WTC11 (cell line): ENCODE results near the gene KRI1. TPM values are rescaled to one million over a fixed set of nuclear protein-coding genes. Genes with fewer than 3 reads are reported as not detected.
A peak's percentile ranks its signal among the peaks of the same experiment; 100 is the strongest.

Source experiments
- ATAC-seq: fragments of 200-7000 bp; cut with Tn5 transposase; 2 replicates; pipeline ENCODE4 v1.10.0; 2021; ENCODE audit warnings: mild to moderate bottlenecking, moderate library complexity
- CTCF ChIA-PET: fragments of 300-600 bp; sonication (Branson Sonifier 250); formaldehyde crosslinking; loops from one replicate; lab custom pipeline; 2021; ENCODE audit warnings: antibody characterized with exemption; lab: Charles Lee
- POLR2A ChIA-PET: fragments of 350-600 bp; sonication (Branson Sonifier 250); formaldehyde crosslinking; loops from one replicate; lab custom pipeline; 2021; ENCODE audit warnings: antibody characterized with exemption; lab: Charles Lee
- DNase-seq: peaks from one replicate; pipeline ENCODE4 v3.0.0; 2021; ENCODE audit warnings: low spot score
- H3K27ac Mint-ChIP-seq: 2 replicates; pipeline ENCODE4 v1.8.0; 2021; ENCODE audit warnings: mixed read lengths
- H3K27me3 Mint-ChIP-seq: 2 replicates; pipeline ENCODE4 v1.8.0; 2021; ENCODE audit warnings: low read depth, mild to moderate bottlenecking, moderate library complexity, mixed read lengths
- H3K36me3 Mint-ChIP-seq: 2 replicates; pipeline ENCODE4 v1.8.0; 2021; ENCODE audit warnings: mixed read lengths
- H3K4me1 Mint-ChIP-seq: 2 replicates; pipeline ENCODE4 v1.8.0; 2022; ENCODE audit warnings: mixed read lengths
- H3K4me3 Mint-ChIP-seq: 2 replicates; pipeline ENCODE4 v1.8.0; 2021; ENCODE audit warnings: mild to moderate bottlenecking, moderate library complexity, mixed read lengths
- H3K9me3 Mint-ChIP-seq: 2 replicates; pipeline ENCODE4 v1.8.0; 2021; ENCODE audit warnings: mixed read lengths
- ATF2 ChIP-seq: sonication (generic); formaldehyde crosslinking; IDR thresholded peaks from 2 replicates; pipeline ENCODE4 v1.8.1; 2022; ENCODE audit warnings: low read depth, missing genetic modification reagents, borderline replicate concordance
- CTCF ChIP-seq: fragments of 200-600 bp; IDR thresholded peaks from 2 replicates; pipeline ENCODE4 v1.8.0; 2022; ENCODE audit warnings: antibody characterized with exemption
- ESRRA ChIP-seq: sonication (generic); formaldehyde crosslinking; IDR thresholded peaks from 2 replicates; pipeline ENCODE4 v1.8.1; 2022; ENCODE audit warnings: mild to moderate bottlenecking, missing genetic modification reagents, borderline replicate concordance
- FOXJ3 ChIP-seq: sonication (generic); formaldehyde crosslinking; IDR thresholded peaks from 2 replicates; pipeline ENCODE4 v1.9.0; 2021; ENCODE audit warnings: missing genetic modification reagents, mild to moderate bottlenecking, borderline replicate concordance
- FOXK1 ChIP-seq: sonication (generic); formaldehyde crosslinking; IDR thresholded peaks from 2 replicates; pipeline ENCODE4 v1.8.0; 2022; ENCODE audit warnings: mild to moderate bottlenecking, moderate library complexity, missing genetic modification reagents
- FOXP4 ChIP-seq: sonication (generic); formaldehyde crosslinking; IDR thresholded peaks from 2 replicates; pipeline ENCODE4 v1.8.0; 2022; ENCODE audit warnings: mild to moderate bottlenecking, missing genetic modification reagents
- HMGA2 ChIP-seq: fragments of 250-450 bp; sonication (Bioruptor Pico); IDR thresholded peaks from 2 replicates; pipeline ENCODE4 v1.4.0; 2021; ENCODE audit warnings: mild to moderate bottlenecking, moderate library complexity
- HMGXB4 ChIP-seq: sonication (generic); formaldehyde crosslinking; IDR thresholded peaks from 2 replicates; pipeline ENCODE4 v1.8.1; 2023; ENCODE audit warnings: mild to moderate bottlenecking, moderate library complexity, missing genetic modification reagents
- JAZF1 ChIP-seq: fragments of 250-450 bp; sonication (Bioruptor Pico); IDR thresholded peaks from 2 replicates; pipeline ENCODE4 v1.9.0; 2021; ENCODE audit warnings: moderate library complexity, mild to moderate bottlenecking, inconsistent platforms
- MXD4 ChIP-seq: fragments of 250-450 bp; sonication (Bioruptor Pico); IDR thresholded peaks from 2 replicates; pipeline ENCODE4 v1.8.0; 2021; ENCODE audit warnings: mild to moderate bottlenecking, moderate library complexity, borderline replicate concordance
- NFATC4 ChIP-seq: fragments of 250-450 bp; sonication (Bioruptor Pico); IDR thresholded peaks from 2 replicates; pipeline ENCODE4 v1.9.0; 2021; ENCODE audit warnings: mild to moderate bottlenecking
- NR2C2 ChIP-seq: sonication (generic); formaldehyde crosslinking; IDR thresholded peaks from 2 replicates; pipeline ENCODE4 v1.8.0; 2022; ENCODE audit warnings: mild to moderate bottlenecking, missing genetic modification reagents
- NR3C1 ChIP-seq: sonication (generic); formaldehyde crosslinking; conservative IDR thresholded peaks from 2 replicates; pipeline ENCODE4 v1.8.1; 2023; ENCODE audit warnings: low read depth, mild to moderate bottlenecking, missing genetic modification reagents
- PRDM15 ChIP-seq: sonication (generic); formaldehyde crosslinking; IDR thresholded peaks from 2 replicates; pipeline ENCODE4 v1.8.0; 2022; ENCODE audit warnings: missing genetic modification reagents
- RORB ChIP-seq: fragments of 250-450 bp; sonication (Bioruptor Pico); IDR thresholded peaks from 2 replicates; pipeline ENCODE4 v1.9.0; 2021; ENCODE audit warnings: mild to moderate bottlenecking
- SMAD4 ChIP-seq: sonication (generic); formaldehyde crosslinking; IDR thresholded peaks from 2 replicates; pipeline ENCODE4 v1.8.0; 2022; ENCODE audit warnings: mild to moderate bottlenecking, missing genetic modification reagents
- STAT6 ChIP-seq: sonication (generic); formaldehyde crosslinking; conservative IDR thresholded peaks from 2 replicates; pipeline ENCODE4 v1.8.1; 2023; ENCODE audit warnings: mild to moderate bottlenecking, low read depth, missing genetic modification reagents, moderate library complexity
- TP53 ChIP-seq: sonication (generic); formaldehyde crosslinking; IDR thresholded peaks from 2 replicates; pipeline ENCODE4 v1.8.1; 2023; ENCODE audit warnings: mild to moderate bottlenecking, missing genetic modification reagents
- ZBTB21 ChIP-seq: sonication (generic); formaldehyde crosslinking; IDR thresholded peaks from 2 replicates; pipeline ENCODE4 v1.8.1; 2023; ENCODE audit warnings: mild to moderate bottlenecking, missing genetic modification reagents, borderline replicate concordance
- ZNF232 ChIP-seq: sonication (generic); formaldehyde crosslinking; IDR thresholded peaks from 2 replicates; pipeline ENCODE4 v1.8.0; 2022; ENCODE audit warnings: mild to moderate bottlenecking, missing genetic modification reagents
- ZNF396 ChIP-seq: fragments of 250-450 bp; sonication (Bioruptor Pico); IDR thresholded peaks from 2 replicates; pipeline ENCODE4 v1.8.0; 2021; ENCODE audit warnings: mild to moderate bottlenecking, moderate library complexity, borderline replicate concordance
- total RNA-seq: library from RNA; stranded (reverse); gene quantifications from 3 replicates; pipeline ENCODE4 v1.2.3, GENCODE V29; 2021
- TF ChIP-seq, protein P1 (sequence below): fragments of 250-450 bp; sonication (Bioruptor Pico); IDR thresholded peaks from 2 replicates; pipeline ENCODE4 v1.9.0; 2021; ENCODE audit warnings: mild to moderate bottlenecking

Gene KRI1
- total RNA-seq, 1 experiment from 2014 or later: 43.6 TPM

DNA sequence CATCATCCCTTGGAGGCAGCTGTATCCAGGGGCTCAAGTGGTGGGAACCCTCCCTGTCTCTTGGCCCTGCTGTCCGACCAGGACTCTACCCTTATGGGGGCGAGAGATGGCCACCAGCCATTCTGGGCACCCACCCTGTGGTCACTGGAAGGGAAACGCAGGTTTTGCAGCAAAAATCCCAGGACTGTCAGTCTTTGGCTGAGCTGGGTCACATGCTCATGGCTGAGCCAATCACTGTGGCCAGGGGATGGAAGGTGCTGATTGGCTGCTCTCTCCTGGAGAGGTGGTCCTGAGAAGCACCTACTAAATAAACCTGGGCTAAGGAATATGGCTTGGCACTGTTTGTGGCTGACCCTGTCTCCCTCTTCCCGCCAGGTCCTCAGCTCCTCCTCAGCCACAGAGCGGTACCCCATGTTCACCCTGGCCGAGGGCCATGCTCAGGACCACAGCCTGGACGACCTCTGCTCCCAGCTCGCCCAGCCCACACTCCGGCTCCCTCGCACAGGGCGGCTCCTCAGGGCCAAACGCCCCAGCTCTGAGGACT lies 13.2 kb downstream of the KRI1 start:
- no peaks in the 10 kb centered on the region for H3K4me1 Mint-ChIP-seq
- peak; percentile 97 for ATAC-seq
- ChIA-PET POLR2A (interaction anchor here (0.6 to 1.5 kb wide), 4 partner anchors 14 to 92 kb away, joined by 3 to 6 read pairs (median 4); partner anchors contain the start of genes KRI1 and SLC44A2), CTCF (interaction anchor here (0.5 to 3.7 kb wide), 19 partner anchors 9 to 198 kb away, joined by 3 to 27 read pairs (median 5); partner anchors contain the start of genes ATG4D, KEAP1, QTRT1 and S1PR5)
- no peaks in the 10 kb centered on the region for H3K9me3 Mint-ChIP-seq
- H3K27me3 Mint-ChIP-seq: no peaks in the 10 kb centered on the region
- DNase-seq: peak; percentile 50
- H3K36me3 Mint-ChIP-seq: peaks cover 52% of the 10 kb centered on the region
- no peak overlapping the region for H3K4me3 Mint-ChIP-seq
- no peak overlapping the region for H3K27ac Mint-ChIP-seq
- no peak for TF ChIP-seq RORB (CRISPR knock-in tag)
- no peak for TF ChIP-seq ESRRA
- TF ChIP-seq ZBTB21 (CRISPR knock-in tag): no peak
- no peak for TF ChIP-seq CTCF
- TF ChIP-seq FOXK1: 0 out of 2 replicates have a peak, but pooled peaks have one; percentile 21
- TF ChIP-seq FOXP4: no peak
- no peak for TF ChIP-seq MXD4 (CRISPR knock-in tag)
- no peak for TF ChIP-seq HMGXB4
- TF ChIP-seq PRDM15 (CRISPR knock-in tag): no peak
- TF ChIP-seq ZNF396 (CRISPR knock-in tag): no peak
- TF ChIP-seq STAT6: no peak
- TF ChIP-seq, protein P1, sequence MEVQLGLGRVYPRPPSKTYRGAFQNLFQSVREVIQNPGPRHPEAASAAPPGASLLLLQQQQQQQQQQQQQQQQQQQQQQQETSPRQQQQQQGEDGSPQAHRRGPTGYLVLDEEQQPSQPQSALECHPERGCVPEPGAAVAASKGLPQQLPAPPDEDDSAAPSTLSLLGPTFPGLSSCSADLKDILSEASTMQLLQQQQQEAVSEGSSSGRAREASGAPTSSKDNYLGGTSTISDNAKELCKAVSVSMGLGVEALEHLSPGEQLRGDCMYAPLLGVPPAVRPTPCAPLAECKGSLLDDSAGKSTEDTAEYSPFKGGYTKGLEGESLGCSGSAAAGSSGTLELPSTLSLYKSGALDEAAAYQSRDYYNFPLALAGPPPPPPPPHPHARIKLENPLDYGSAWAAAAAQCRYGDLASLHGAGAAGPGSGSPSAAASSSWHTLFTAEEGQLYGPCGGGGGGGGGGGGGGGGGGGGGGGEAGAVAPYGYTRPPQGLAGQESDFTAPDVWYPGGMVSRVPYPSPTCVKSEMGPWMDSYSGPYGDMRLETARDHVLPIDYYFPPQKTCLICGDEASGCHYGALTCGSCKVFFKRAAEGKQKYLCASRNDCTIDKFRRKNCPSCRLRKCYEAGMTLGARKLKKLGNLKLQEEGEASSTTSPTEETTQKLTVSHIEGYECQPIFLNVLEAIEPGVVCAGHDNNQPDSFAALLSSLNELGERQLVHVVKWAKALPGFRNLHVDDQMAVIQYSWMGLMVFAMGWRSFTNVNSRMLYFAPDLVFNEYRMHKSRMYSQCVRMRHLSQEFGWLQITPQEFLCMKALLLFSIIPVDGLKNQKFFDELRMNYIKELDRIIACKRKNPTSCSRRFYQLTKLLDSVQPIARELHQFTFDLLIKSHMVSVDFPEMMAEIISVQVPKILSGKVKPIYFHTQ (CRISPR knock-in tag): no peak
- TF ChIP-seq ZNF232: no peak
- TF ChIP-seq ATF2 (CRISPR knock-in tag): no peak
- no peak for TF ChIP-seq NR3C1
- TF ChIP-seq NR2C2 (CRISPR knock-in tag): no peak
- TF ChIP-seq TP53 (CRISPR knock-in tag): no peak
- TF ChIP-seq JAZF1: no peak
- TF ChIP-seq FOXJ3 (CRISPR knock-in tag): no peak
- no peak for TF ChIP-seq SMAD4
- TF ChIP-seq NFATC4: no peak
- no peak for TF ChIP-seq HMGA2 (CRISPR knock-in tag)
